EH (cell line): Measurements from ENCODE around the gene ZBTB17.

Experiments used
- DNase-seq: peaks from one replicate; pipeline ENCODE4 v3.0.0-alpha.2; 2015; ENCODE audit warnings: low read depth

Gene ZBTB17

DNA sequence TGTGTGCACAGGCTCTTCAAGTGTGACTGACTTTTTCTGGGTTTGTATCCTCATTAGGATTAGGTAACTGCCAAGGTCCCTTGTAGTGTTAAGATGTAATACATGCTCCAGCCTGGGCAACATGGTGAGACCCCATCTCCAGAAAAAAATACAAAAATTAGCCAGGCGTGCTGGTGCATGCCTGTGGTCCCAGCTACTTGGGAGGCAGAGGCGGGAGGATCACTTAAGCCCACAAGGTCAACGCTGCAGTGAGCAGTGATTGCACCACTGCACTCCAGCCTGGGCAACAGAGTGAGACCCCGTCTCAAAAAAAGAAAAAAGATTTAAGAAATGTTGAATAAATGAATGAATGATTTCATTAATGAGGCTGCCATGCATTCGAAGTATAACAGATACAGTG is 15.1 kb downstream of the ZBTB17 start:
- no peak for DNase-seq

- DNase-seq: no peak
These were observed 16.0 kb downstream of the ZBTB17 start for GRCh38 chr1:15959827-15960446.

- no peak for DNase-seq
These were observed 16.5 kb downstream of the ZBTB17 start for GRCh38 chr1:15959424-15959823.

DNA sequence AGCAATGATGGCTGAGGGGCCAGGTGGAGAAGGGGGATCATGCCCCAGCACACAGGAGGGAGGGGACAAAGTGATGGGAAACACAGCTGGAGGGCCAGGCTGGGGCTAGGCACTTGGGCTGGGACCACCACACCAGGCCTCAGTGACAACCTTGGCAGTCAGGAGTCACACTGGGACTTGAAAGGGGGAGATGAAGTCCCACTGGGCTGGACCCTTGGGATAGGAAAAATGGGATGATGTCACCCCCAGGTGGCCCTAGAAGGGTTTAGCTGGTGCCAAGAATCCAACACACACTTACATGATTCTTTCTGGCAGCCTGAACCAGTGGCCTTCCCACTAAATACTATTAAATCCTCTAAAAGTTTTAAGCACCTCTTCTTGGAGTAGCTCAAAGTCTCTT is 17.1 kb downstream of the ZBTB17 start:
- peak; percentile 42 for DNase-seq

- DNase-seq: no peak
These were observed 17.8 kb downstream of the ZBTB17 start for GRCh38 chr1:15958111-15958510.

GRCh38 chr1:15957221-15958095 is 18.4 kb downstream of the ZBTB17 start:
- peak; percentile 31 for DNase-seq

DNA sequence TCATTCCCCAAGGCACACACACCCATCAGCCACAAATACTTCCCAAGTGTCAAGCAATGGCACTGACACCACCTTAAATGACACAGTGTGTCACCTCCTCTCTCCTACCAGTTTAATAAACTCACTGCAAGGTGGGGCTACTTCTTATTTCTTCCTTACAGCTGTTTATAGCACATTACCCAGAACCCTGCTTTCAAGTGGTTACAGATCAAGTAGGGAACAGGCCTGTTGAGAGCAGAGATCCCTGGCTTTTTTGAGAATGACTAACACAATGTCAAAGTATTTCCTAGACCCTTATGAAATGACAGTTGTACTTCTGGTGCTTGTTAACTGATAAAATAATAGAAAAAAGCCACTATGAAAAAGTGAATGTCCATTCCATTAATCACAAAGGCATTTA is 19.8 kb downstream of the ZBTB17 start:
- peak; percentile 79 for DNase-seq

- DNase-seq: no peak
These were observed 20.3 kb downstream of the ZBTB17 start for GRCh38 chr1:15955552-15955951.

DNA sequence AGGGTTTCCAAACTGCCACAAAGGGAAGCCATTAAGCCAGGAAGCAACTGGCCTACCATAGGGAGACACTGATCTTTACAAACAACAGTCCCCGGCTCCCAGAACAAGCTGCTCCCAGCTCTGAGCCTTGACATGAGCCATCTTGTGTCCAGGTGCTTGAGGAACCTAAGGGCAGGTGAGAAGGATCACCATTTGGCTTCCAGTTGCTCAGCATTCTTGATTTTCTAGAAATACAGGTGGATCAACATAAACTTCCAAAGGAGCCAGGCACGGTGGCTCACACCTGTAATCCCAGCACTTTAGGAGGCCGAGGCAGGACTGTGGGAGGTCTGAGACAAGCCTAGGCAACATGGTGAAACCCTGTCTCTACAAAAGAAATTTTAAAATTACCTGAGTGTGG is 21.6 kb downstream of the ZBTB17 start:
- DNase-seq: no peak

- DNase-seq: no peak
These were observed 22.1 kb downstream of the ZBTB17 start for GRCh38 chr1:15953791-15954241.

DNA sequence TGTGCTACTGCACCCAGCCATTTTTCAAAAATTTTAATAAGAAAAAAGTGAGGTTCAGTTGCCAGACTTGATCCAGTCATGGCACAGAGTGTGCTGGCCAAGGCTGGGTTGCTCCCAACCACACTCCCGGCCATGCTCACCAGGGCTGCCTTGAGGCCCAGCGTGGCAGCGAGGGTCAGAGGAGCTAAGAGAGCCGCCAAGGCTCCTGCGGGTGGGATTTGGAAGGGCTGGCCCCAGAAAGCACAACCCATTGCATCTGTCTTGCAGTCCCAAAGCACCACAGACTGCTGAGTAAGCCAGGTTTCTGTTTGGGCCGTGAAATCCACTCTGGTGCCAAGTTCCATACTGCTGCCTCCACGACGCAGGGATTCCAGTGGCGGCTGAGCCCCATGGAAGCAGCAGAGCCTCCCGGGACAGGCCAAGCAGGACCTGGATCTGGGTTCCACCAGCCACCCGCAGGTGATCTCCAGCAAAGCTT is 22.6 kb downstream of the ZBTB17 start:
- DNase-seq: peak; percentile 29

GRCh38 chr1:15952317-15953258 is 23.3 kb downstream of the ZBTB17 start:
- peak; percentile 98 for DNase-seq

DNA sequence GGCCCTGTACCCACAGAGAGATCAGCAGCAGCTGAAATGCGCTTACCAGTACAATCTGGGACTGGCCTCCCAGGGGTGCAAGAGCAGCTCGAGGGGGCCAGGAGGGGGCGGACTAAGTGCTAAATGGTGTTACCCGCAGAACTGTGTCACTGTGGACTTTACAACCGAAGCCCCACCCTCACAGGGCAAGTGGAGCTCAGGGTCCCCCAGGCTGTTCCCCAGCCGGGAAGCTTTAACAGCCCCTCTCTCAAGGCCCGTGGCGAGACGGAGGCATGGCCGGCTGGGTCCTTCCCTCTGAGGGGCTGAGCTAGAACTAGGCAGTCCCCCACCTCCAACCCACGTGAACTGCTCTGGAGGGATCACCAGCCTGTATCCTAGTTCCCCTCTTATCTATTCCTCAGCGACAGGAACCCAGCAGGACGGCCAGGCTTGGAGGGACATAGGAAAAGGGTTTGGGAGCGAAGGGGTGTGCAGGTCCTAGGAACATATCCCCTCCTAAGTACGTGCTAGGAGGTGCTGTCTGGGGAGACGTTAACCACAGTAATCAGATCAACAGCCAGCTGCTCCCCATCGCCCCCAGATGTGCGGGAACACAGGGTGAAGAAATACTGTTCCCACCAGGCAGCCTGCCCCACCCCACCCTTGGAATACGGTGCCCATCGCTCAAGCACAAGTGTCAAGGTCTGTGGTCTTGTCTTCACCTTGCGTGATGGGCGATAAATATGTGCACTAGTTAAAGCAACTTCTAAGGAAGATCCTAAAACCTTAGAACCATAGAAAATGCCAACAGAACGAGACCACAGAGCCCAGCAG is 24.4 kb downstream of the ZBTB17 start:
- no peak for DNase-seq

DNA sequence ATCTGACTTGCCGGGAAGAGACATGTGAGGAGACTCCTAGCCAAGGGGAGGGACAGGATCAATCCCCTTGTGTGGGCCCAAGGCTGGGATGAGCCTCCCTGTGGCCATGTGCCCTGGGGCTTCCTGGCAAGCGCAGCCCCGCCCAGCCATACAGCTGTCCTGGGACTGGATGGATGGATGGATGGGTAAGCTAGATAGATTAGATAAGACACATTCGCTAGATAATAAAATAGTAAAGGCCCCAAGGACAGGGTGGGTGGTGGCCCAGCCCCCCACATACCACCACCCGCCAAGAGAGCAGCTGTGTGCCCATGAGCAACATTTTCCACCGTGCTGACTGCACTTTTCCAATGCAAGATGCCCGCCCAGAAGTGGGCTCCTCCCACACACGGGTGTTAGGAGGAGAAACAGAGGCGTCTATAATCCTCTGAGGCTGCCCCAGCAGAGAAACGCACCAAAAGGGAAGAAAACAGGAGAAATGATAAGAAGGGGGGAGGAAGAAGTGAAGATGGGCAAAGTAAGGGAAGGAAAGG is 25.1 kb downstream of the ZBTB17 start:
- DNase-seq: peak; percentile 92

- DNase-seq: no peak
These were observed 25.6 kb downstream of the ZBTB17 start for GRCh38 chr1:15950302-15950701.

- DNase-seq: peak; percentile 99
These were observed 26.3 kb downstream of the ZBTB17 start for GRCh38 chr1:15949453-15950245.

DNA sequence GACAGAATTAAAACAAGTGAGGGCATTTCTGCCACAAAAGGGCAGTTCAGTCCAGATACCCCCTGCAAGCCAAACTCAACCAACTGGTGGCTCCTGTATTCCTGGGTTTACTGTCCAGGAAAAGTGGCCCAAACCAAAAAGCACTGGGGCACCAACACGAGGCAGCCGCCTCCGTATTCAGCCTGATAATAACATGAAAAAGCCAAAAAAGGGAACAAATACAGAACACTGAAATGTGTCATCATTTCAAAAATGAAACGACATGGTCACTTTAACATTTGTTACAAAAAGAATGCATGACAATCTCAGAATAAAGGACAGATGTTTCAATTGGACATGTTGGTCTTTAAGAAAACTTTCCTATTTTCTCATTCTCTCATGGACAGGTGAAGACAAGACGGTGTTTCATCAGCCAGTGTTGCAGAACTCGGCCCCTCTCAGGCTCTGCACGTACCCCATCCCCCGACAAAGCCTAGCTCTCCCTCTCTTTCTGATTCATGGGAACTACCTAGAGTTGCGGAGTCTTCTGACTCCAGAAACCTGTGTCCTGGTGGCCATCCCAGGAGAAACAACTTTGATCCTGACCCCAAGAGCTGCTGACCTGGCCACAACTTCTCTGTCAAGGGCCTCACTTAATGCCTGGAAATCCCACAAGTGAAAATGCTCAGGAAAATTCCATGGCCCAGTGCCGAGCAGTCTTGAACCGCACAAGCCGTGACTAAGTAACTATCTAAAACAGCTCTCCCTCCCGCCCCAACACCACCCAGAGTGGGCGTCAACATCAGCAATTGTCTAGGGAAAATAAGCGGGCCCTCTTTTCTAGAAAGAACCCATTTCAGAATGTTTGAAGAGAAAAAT is 27.1 kb downstream of the ZBTB17 start:
- DNase-seq: peak; percentile 98

- no peak for DNase-seq
These were observed 27.8 kb downstream of the ZBTB17 start for GRCh38 chr1:15948091-15948591.
